Measurements from ENCODE around the gene PDZD7.
"Not testable (repeated sequence)": the region's sequence is repeated elsewhere in the genome, so short reads cannot be mapped to it uniquely, and the experiment has no call there.

Gene PDZD7

GRCh38 chr10:101038484-101038883, 7.6 kb upstream of the PDZD7 start:
- no peak for DNase-seq

- DNase-seq: no peak
Measured at GRCh38 chr10:101036726-101037125, 5.8 kb upstream of the PDZD7 start.

DNA sequence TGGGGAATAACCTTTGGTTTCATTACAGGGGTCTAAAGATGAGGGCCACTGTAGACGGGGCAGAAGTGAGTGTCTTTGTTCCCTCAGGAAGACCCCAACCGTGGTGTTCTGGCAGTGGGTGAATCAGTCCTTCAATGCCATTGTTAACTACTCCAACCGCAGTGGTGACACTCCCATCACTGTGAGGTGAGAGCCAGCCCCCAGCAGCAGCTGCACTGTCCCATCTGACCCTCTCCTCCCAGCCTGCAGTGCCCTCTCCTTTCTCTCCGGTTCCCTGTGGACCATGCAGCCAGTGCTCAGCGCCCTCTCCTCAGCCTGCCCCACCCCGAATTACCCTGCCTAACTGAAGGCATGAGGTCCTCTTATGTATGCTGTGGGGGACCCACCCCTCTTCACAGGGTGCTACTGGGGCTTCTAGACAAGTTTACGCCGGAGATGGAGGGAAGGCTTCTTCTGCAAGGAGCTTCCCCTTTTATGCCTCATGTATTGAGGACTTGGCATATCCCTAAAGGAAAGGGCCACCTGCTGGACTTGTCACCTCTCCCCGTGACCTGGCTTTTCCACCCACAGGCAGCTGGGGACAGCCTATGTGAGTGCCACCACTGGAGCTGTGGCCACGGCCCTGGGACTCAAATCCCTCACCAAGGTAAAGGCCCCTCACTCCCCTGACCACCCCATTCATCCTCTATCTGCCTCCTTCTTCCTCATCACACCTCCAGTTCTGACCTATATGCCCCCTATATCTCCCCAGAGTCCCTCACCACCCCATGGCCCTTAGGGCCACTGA, 5.2 kb upstream of the PDZD7 start:
- DNase-seq: no peak

DNA sequence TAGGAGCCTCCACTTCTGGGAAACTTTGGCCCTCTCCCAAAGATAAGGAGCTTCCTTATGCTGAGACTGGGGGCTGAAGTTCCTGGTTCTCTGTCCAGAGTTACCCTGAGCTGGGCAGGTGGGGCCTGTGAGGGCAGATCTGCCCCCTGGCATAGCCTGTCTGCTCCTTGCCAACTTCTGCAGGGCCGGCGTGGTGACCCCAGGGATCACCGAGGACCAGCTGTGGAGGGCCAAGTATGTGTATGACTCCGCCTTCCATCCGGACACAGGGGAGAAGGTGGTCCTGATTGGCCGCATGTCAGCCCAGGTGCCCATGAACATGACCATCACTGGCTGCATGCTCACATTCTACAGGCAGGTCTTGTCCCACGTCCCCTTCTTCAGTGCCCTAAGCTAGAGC, 4.4 kb upstream of the PDZD7 start:
- DNase-seq: no peak

GRCh38 chr10:101034404-101034803, 3.5 kb upstream of the PDZD7 start:
- DNase-seq: not testable (repeated sequence)

- DNase-seq: no peak
Measured at GRCh38 chr10:101033276-101033675, 2.3 kb upstream of the PDZD7 start.

DNA sequence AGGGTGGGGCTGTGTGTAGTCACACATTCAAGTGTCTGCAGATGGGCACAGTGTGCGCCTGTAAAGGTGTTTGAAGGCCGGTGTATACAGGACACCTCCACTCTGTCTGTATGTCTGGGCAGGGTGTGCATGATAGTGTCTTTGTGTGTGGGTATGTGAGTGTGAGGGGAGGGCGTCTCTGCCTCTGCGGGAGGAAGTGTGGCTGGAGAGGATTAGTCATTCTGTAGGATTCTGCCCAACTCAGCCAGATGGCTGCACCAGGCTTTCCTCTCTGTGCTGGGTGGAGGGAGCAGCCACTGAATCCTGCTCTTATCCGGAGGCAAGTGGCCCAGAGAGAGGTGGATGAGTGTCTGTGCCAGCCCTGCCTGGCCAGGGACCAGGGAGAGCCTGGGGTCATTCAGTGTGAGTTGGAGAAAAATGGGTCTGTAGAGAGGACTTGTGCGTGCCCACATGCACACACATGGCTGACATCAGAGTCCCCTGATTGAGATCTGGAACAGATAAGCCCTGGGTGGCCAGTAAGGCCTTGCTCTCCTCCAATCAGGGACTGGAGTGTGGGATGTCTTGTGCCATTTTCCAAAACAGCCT, 1.8 kb upstream of the PDZD7 start:
- peak; percentile 77 for DNase-seq

GRCh38 chr10:101031796-101032636, 1.1 kb upstream of the PDZD7 start:
- peak; percentile 38 for DNase-seq

DNA sequence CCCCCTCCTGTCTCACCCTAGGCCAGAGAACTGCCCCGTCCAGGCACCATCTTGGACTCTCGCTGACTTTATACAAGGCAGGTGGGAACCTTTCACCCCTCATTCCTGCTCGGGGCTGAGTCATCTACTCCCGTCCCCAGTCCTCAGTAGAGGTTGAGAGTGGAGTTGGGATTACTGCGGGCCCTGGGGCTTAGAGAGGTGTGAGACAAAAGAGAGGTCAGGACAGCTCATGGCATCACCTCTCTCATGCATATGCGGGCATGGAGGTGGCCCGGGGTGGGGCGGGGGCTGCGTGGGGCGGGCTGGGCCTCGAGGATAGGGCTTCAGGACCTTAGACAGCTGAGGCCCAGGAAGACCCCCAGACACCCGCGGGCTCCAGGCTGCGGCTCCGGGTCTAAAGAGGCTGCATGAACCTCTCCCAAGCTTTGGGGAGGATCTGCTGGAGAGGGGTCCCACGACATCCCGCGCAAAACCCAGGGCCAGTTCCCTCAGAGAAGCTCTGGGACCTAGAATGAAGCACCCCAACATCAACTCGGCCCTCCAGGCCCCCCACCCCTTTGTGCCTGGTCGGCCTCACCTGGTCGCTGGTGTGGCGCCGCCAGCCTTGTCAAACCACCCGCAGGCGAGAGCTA, 317 bp downstream of the PDZD7 start:
- DNase-seq: no peak

- no peak for DNase-seq
Measured at GRCh38 chr10:101029520-101030295, 1.2 kb downstream of the PDZD7 start.

DNA sequence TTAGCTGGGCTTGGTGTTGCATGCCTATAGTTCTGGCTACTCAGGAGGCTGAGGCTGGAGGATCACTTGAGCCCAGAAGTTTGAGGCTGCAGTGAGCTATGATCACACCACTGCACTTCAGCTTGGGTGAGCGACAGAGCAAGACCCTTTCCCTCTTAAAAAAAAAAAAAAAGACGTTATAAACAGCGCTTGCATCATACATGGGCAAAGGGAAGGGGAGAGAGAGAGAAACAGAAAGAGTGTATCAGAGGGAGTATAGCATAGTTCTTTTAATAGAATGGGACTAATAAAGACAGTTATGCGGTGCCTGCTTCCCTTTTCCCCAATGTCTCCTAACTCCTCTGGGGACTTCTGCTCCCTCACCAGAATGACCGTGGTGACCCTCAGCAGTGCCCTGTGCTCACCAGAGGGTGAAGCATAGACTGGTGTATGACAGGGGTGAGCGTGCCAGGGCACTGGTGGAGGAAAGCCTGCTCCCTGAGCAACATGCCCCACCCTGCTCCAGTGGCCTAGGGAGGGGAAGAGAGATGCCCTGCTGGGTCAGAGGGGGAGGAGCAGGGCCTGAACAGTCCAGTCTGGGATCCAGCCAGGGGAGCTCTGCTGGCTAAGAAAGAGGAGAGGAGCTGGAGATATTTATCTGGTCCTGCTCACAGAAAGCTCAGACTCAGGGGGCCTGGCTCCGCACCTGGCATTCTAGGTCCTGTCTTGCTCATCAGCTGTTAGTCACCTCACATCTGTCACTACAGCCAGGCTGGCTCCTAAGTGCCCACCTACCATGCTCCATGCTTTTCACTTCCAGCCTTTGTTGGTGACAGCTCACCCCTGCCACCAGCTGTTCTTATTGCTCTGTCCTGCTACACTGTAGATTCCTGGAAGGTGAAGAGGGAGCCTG, 2.2 kb downstream of the PDZD7 start:
- DNase-seq: no peak

DNA sequence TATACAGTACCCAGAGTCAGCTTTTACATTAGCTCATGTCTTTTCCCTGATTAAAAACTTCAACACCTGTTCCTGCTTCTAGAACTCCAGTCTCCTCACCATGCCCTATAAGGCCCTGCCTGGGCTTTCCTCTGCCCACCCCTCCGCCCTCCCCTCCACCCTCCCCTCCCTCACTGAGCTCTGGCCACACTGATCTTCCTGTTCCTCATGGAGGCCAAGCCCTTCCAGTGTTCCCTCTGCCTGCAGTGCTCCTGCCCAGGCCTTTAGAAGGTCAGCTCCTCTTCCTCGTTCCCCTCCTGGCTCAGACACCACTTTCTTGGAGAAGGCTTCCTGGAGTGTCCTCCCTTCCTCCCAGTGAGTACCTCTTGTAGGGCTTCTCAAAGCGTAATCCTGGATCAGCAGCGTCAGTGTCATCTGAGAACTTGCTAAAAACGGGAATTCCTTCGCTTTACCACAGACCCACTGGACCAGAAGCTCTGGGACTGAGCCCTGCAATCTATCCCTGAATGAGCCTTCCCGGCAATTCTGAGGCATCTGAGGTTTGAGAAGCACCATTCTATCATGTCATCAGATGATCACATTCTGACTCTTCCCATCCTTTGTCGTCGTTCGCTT, 3.7 kb downstream of the PDZD7 start:
- no peak for DNase-seq

GRCh38 chr10:101022967-101023705, 7.8 kb downstream of the PDZD7 start:
- no peak for DNase-seq

GRCh38 chr10:101021692-101022251, 9.2 kb downstream of the PDZD7 start:
- DNase-seq: no peak

GRCh38 chr10:101021239-101021638, 9.7 kb downstream of the PDZD7 start:
- no peak for DNase-seq

- DNase-seq: no peak
Measured at GRCh38 chr10:101020427-101021075, 10.4 kb downstream of the PDZD7 start.

DNA sequence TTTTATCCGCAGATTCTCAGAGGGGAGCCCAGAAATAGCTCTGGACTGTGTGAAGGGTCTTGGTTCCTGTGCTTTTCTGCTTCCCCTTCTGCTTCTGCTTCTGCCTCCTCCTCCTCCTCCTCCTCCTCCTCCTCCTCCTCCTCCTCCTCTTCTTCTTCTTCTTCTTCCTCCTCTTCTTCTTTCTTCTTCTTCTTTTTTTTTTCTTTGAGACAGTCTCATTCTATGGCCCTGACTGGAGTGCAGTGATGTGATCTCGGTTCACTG, 11.6 kb downstream of the PDZD7 start:
- no peak for DNase-seq

GRCh38 chr10:101018600-101019439, 12.1 kb downstream of the PDZD7 start:
- peak; percentile 78 for DNase-seq
